ENCODE data around the gene IFNAR2. TPM values are rescaled to one million over a fixed set of nuclear protein-coding genes. Genes with fewer than 3 reads are reported as not detected.

Gene IFNAR2
- total RNA-seq, 2 donors from 2014 or later, result 30.5 to 30.7 TPM

DNA sequence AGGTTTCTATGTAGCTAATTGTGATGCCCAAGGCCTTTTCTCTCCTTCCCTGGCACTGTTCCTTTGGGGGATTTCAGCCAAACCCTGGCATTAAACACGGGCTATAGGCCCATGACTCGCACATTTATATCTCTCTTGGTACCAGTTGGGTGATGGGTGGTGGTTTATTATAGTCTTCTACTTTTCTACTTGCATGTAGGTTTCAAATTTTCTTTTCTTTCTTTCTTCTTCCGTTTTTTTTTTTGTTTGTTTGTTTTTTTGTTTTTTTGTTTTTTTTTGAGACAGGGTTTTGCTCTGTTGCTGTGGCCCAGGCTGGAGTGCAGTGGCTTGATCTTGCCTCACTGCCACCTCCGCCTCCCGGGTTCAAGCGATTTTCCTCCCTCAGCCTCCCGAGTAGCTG is 37.5 kb downstream of the IFNAR2 start:
- H3K27ac Mint-ChIP-seq, result peak overlapping the region; percentile 94
- no peaks in the 10 kb centered on the region for H3K27me3 Mint-ChIP-seq (ENCODE audit: low read depth)
- peaks cover 10 to 40% of the 10 kb centered on the region in 2 donors for H3K36me3 Mint-ChIP-seq (ENCODE audit: insufficient read depth in 2 of 2)
- no peaks in the 10 kb centered on the region for H3K9me3 Mint-ChIP-seq
- DNase-seq (no peak), ATAC-seq (replicated peaks in 1 of 2) (no peak)
- H3K4me3 Mint-ChIP-seq, result peak overlapping the region; percentile 92 to 95
- peaks cover 46% of the 10 kb centered on the region for H3K4me1 Mint-ChIP-seq (ENCODE audit: low read depth)

DNA sequence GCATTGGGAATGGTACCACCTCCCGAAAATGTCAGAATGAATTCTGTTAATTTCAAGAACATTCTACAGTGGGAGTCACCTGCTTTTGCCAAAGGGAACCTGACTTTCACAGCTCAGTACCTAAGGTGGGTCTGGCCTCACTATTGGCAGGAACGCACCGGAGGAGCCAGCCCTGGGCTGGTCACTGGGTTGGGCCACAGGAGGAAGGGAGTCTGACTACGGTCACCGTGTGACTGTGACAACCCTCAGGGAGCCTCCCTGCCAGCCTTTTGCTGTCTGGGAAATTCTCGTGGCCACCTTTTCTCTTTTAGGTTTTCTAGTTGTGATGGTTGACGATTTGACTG is 38.6 kb downstream of the IFNAR2 start:
- Mint-ChIP-seq H3K9me3 (no peaks in the 10 kb centered on the region), H3K27me3 (ENCODE audit: low read depth) (no peaks in the 10 kb centered on the region), H3K4me1 (ENCODE audit: low read depth) (peaks cover 55% of the 10 kb centered on the region), H3K4me3 (peak overlapping the region; percentile 92 to 95), H3K27ac (peak overlapping the region; percentile 94), H3K36me3 (ENCODE audit: insufficient read depth in 2 of 2) (peaks cover 10 to 41% of the 10 kb centered on the region in 2 donors)
- peak in 1 of 2 donors; percentile 26 for DNase-seq
- ATAC-seq (replicated peaks in 1 of 2), result peak in 1 of 2 donors; percentile 26

DNA sequence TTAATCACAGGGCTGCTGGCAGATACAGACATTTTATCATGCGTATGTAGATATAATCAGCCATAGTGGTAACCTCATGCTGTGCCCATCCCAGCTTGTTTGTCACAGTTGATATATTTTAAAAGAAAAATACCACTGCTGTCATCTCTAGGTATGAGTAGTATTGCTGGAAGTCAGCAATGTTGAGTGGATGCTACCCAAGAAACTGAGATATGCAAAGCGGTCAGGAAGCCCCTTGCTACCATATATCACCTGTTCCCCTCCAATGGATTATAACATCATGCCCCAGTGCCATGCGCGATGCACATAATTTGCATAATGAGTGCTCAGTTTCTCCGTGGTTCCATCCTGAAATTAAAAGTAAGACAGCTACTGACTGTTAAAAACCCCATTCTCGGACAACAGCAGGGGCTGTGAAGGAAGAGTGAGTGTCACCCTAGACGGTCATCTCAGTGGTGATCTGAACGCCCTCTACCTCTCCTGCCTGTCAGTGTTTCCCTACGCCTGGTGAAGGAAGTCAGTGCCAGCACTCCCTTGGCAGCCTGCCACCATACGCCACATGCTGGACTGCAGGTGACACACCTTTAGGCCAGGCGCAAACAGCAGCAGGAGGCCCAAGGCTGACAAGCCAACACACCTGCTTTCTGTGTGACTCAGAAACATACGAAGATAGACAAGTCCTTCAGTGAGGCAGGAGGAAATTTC is 39.2 kb downstream of the IFNAR2 start:
- H3K27ac Mint-ChIP-seq, result peak overlapping the region; percentile 94
- H3K4me1 Mint-ChIP-seq (ENCODE audit: low read depth), result peaks cover 56% of the 10 kb centered on the region
- ATAC-seq (replicated peaks in 1 of 2) (peak; percentile 60 to 63), DNase-seq (peak; percentile 35 to 45)
- H3K9me3 Mint-ChIP-seq, result no peaks in the 10 kb centered on the region
- H3K36me3 Mint-ChIP-seq (ENCODE audit: insufficient read depth in 2 of 2), result peaks cover 10 to 42% of the 10 kb centered on the region in 2 donors
- peak overlapping the region; percentile 92 to 95 for H3K4me3 Mint-ChIP-seq
- H3K27me3 Mint-ChIP-seq (ENCODE audit: low read depth), result no peaks in the 10 kb centered on the region

DNA sequence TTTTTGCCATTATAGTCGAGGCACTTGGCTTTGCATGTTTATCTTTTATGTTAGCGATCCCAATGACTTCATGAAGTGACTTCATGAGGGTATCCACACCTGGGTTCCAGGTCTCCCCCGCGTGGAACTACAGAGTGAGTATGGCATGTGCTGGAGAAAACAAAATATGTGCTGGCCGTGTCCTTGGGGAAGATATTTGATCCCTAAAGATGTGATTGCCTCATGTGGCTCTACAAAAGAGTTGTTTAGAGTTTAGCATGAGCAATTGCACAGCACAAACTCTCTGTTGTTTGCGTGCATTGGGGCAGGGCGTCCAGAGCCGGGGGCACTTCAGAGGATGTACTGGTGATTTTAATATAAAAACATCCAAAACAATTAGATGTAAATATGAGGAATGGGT is 41.2 kb downstream of the IFNAR2 start:
- Mint-ChIP-seq H3K9me3 (no peaks in the 10 kb centered on the region), H3K27me3 (ENCODE audit: low read depth) (no peaks in the 10 kb centered on the region)

DNA sequence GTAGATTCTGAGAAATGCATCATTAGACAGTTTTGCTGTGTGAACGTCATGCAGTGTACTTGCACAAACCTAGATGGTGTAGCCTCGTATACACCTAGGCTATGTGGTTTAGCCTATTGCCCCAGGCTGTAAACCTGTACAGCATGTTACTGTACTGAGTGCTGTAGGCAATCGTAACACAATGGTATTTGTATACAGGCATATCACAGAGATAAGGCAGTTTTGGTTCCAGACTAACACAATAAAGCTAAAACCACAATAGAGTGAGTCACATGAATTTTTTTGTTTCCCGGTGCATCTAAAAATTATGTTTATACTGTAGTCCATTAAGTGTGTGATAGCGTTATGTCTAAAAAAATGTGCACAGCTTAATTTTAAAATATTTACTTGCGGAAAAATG is 43.3 kb downstream of the IFNAR2 start:
- Mint-ChIP-seq H3K4me1 (ENCODE audit: low read depth) (peaks cover 34% of the 10 kb centered on the region), H3K36me3 (ENCODE audit: insufficient read depth in 2 of 2) (peaks cover 7 to 45% of the 10 kb centered on the region in 2 donors), H3K9me3 (no peaks in the 10 kb centered on the region), H3K27me3 (ENCODE audit: low read depth) (no peaks in the 10 kb centered on the region), H3K4me3 (no peak overlapping the region), H3K27ac (peak overlapping the region; percentile 53)
- DNase-seq (no peak), ATAC-seq (replicated peaks in 1 of 2) (peak; percentile 17 to 22)

More for the DNA sequence above, 41.2 kb downstream of the IFNAR2 start:
- ATAC-seq (replicated peaks in 1 of 2) (no peak), DNase-seq (no peak)
- Mint-ChIP-seq H3K36me3 (ENCODE audit: insufficient read depth in 2 of 2) (peaks cover 10 to 42% of the 10 kb centered on the region in 2 donors), H3K4me1 (ENCODE audit: low read depth) (peaks cover 47% of the 10 kb centered on the region), H3K4me3 (no peak overlapping the region), H3K27ac (no peak overlapping the region)

DNA sequence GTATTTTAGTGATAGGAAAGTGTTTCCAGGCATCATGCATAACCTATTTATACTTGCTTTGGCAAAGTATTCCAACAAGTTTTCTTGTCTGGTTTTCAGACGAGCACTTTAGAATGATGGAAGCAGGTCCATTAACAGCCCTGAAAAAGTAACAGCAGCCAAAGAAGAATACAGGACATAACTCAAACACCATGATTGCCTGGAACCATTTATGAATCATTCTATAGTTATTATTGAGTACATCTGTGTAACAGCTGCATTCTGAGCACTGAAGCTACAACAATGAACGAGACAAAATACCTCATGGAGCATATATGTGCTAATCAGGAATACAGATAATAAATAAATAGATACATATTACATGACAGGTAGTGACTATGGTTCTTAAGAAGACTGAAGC is 49.0 kb downstream of the IFNAR2 start:
- H3K9me3 Mint-ChIP-seq, result peaks cover 3 to 4% of the 10 kb centered on the region in 2 donors
- no peaks in the 10 kb centered on the region for H3K27me3 Mint-ChIP-seq (ENCODE audit: low read depth)
- ATAC-seq (replicated peaks in 1 of 2), result no peak
- H3K27ac Mint-ChIP-seq, result no peak overlapping the region
- no peak for DNase-seq
- H3K4me1 Mint-ChIP-seq (ENCODE audit: low read depth), result no peaks in the 10 kb centered on the region
- H3K4me3 Mint-ChIP-seq, result no peak overlapping the region
- H3K36me3 Mint-ChIP-seq (ENCODE audit: insufficient read depth in 2 of 2), result peaks cover 25 to 36% of the 10 kb centered on the region in 2 donors

DNA sequence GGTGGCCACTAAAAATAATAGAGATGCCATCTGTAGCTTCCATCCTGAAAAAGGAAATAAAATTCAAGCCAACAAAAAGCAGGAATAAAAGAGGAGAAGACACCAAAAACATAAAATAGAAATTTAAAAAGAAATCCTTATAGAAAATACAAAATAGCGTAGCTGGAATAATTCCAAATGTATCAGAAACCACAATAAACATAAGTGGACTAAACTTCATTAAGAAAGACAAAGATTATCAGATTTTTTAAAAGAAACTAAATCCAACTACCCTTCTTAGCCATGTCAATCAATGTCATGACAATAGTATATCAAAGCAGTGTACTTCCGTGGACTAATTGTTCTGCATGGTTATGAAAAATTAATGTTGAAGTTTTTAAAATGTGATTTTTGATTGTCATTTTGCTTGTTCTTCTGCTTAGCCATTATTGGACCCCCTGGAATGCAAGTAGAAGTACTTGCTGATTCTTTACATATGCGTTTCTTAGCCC is 49.6 kb downstream of the IFNAR2 start:
- H3K27ac Mint-ChIP-seq, result no peak overlapping the region
- no peak overlapping the region for H3K4me3 Mint-ChIP-seq
- peaks cover 25 to 36% of the 10 kb centered on the region in 2 donors for H3K36me3 Mint-ChIP-seq (ENCODE audit: insufficient read depth in 2 of 2)
- ATAC-seq (replicated peaks in 1 of 2) (no peak), DNase-seq (no peak)
- no peaks in the 10 kb centered on the region for H3K4me1 Mint-ChIP-seq (ENCODE audit: low read depth)
- H3K9me3 Mint-ChIP-seq, result peaks cover 3 to 4% of the 10 kb centered on the region in 2 donors
- no peaks in the 10 kb centered on the region for H3K27me3 Mint-ChIP-seq (ENCODE audit: low read depth)

Other genes starting within 250 kb of the IFNAR2 start
- not detected for gene OLIG2, start 204.0 kb upstream of the IFNAR2 start, total RNA-seq
- gene OLIG1, start 159.8 kb upstream of the IFNAR2 start, total RNA-seq, result not detected
- gene IL10RB, start 36.4 kb downstream of the IFNAR2 start, total RNA-seq, result 10 to 100 TPM; 36.4 to 44.0 TPM
- 10 to 100 TPM; 28.2 to 29.1 TPM for gene IFNAR1, start 95.0 kb downstream of the IFNAR2 start, total RNA-seq
- gene IFNGR2, start 173.5 kb downstream of the IFNAR2 start, total RNA-seq, result 10 to 100 TPM; 25.2 to 34.6 TPM